ENCODE measurements around the gene ARHGEF10L. TPM values are rescaled to one million over a fixed set of nuclear protein-coding genes. Genes with fewer than 3 reads are reported as not detected.

ARHGEF10L gene
- total RNA-seq, 2 donors from 2014 or later: 0.35 TPM; not detected in 1

DNA sequence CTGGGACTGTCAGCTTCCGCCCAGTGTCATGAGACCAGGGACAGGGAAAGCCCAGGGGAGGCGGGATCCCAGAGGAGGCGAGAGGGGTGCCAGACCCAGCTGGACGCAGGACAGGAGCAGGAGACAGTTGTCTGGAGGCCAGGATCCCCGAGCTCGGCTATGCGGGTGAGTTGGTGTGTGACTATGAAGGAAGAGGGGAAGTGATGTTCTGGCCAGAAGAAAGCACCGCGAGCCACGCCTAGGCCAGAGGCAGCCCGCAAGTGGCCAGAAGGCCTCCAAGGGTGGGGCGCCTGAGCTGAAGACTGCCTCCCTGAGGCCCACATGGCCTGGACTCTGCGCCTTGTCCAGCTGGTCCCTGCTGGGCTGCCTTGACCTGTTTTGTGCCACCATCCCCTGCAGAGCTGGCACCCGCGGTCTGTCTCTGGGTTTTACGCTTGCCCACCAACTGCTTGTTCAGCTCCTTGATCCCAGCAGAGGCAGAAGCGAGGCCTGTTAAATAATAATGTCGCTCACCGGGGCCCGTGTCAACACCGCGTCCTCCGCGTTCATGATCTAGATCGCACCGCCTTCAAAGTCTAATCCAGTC lies 130.5 kb downstream of the ARHGEF10L start:
- no peaks in the 10 kb centered on the region for H3K9me3 ChIP-seq (ENCODE audit: control insufficient read depth, low read length, poor library complexity, severe bottlenecking)
- no peak for DNase-seq
- no peak for ATAC-seq
- H3K27me3 Mint-ChIP-seq: peaks cover 14% of the 10 kb centered on the region
- no peak overlapping the region for H3K4me3 Mint-ChIP-seq
- H3K27ac Mint-ChIP-seq: no peak overlapping the region
- H3K4me1 Mint-ChIP-seq: no peaks in the 10 kb centered on the region
- H3K36me3 Mint-ChIP-seq (ENCODE audit: low read depth): no peaks in the 10 kb centered on the region

DNA sequence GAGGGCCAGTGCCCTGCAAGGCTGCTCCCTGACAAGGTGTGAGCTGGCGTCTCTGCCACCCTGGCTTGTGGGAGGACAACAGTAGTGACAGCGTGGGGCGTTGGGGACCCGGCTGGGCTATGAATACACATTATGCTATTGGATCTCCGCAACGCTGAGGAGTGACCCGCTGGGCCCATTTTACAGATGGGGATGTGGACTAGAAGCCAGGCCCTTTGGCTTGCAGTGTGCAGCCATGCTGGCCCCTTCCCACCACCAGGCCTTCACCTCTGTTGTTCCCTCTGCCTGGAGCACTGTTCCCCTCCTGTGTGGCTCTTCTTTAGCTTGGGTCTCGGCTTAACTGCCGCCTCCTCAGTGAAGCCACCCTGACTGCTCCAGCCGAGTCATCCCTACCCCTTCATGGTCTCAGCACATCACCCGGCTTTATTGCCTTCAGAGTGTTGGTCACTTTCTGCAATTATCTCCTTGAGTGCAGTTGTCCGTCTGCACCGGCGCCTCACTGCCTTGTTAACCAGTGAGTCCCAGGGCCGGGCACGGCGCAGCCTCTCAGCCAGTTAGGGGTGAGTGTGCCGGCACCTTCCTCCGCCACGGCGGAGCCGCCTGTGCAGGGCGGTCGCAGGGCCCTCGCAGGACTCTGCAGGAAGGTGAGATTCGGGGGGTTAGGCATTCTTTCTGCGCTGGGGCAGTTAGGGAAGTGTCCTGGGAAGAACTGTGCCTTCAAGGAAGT lies 131.3 kb downstream of the ARHGEF10L start:
- H3K27ac Mint-ChIP-seq: no peak overlapping the region
- ATAC-seq: no peak
- no peak overlapping the region for H3K4me3 Mint-ChIP-seq

DNA sequence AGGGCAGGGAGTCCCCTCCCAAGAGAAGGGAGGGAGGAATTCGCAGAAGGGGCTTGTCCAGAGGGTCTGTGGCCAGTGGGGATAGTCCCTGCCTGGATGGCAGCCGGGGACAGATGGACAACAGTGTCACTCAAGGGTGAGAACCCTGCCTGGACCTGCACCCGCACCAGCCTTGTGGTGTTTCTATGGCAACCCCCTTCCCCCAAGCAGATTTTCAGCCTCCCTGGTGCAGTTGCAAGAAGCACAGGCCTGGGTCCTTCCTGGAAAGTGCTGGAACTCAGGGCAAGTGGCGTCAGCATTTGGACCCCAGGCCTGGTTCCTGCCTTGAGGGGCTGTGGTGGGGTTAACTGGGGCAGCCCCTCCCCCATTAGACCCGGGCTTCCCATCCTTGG lies 131.8 kb downstream of the ARHGEF10L start:
- H3K27ac Mint-ChIP-seq: no peak overlapping the region
- ATAC-seq: no peak
- no peaks in the 10 kb centered on the region for H3K4me1 Mint-ChIP-seq
- H3K36me3 Mint-ChIP-seq (ENCODE audit: low read depth): no peaks in the 10 kb centered on the region
- H3K4me3 Mint-ChIP-seq: no peak overlapping the region
- no peak for DNase-seq
- no peaks in the 10 kb centered on the region for H3K9me3 ChIP-seq (ENCODE audit: control insufficient read depth, low read length, poor library complexity, severe bottlenecking)
- peaks cover 14% of the 10 kb centered on the region for H3K27me3 Mint-ChIP-seq

More for the DNA sequence above, 131.3 kb downstream of the ARHGEF10L start:
- no peaks in the 10 kb centered on the region for H3K9me3 ChIP-seq (ENCODE audit: control insufficient read depth, low read length, poor library complexity, severe bottlenecking)
- Mint-ChIP-seq H3K4me1 (no peaks in the 10 kb centered on the region), H3K36me3 (ENCODE audit: low read depth) (no peaks in the 10 kb centered on the region), H3K27me3 (peaks cover 14% of the 10 kb centered on the region)
- DNase-seq: no peak

DNA sequence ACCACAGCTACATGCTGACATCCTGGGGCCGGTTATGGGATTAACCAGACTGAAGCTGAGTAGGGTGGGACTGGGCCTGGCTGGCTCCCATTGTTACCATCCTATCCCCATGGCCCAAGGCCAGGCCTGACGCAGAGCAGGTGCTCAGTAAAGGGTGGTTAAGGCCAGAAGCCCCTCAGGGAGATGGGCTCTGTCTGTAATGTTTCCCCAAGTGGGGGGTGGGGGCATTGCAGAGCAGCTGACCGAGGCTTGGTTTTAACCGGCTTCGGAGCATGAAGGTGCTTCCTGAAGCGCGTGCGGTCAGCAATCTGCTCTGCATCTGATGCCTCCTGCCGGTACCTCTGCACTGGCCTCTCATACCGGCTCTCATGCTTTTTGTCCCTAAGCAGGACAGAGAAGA lies 132.2 kb downstream of the ARHGEF10L start:
- H3K9me3 ChIP-seq (ENCODE audit: control insufficient read depth, low read length, poor library complexity, severe bottlenecking): no peaks in the 10 kb centered on the region
- Mint-ChIP-seq H3K27me3 (peaks cover 14% of the 10 kb centered on the region), H3K4me1 (no peaks in the 10 kb centered on the region), H3K4me3 (no peak overlapping the region), H3K27ac (no peak overlapping the region), H3K36me3 (ENCODE audit: low read depth) (no peaks in the 10 kb centered on the region)
- DNase-seq: no peak
- no peak for ATAC-seq

DNA sequence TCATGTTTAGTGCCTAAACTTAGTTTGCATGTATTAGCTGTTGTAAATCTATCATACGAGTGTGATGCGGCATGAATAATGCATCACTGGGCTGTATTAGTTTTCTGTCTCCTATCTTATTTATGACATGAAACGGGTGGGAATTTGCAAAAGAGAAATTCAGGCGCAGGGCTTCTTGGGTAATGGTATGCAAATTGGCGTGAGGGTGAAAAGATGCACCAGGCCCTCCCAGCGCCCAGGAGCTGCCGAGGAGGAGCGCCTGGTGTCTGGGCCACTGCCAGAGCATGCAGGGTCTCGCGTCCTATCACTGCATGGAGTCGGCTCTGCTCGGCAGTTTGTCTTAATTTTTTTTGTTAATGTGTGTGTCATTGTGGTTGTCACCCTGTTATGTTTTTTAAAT lies 132.7 kb downstream of the ARHGEF10L start:
- no peak overlapping the region for H3K4me3 Mint-ChIP-seq
- DNase-seq (no peak), ATAC-seq (no peak)
- no peaks in the 10 kb centered on the region for H3K36me3 Mint-ChIP-seq (ENCODE audit: low read depth)
- H3K9me3 ChIP-seq (ENCODE audit: control insufficient read depth, low read length, poor library complexity, severe bottlenecking): no peaks in the 10 kb centered on the region
- H3K27ac Mint-ChIP-seq: no peak overlapping the region
- no peaks in the 10 kb centered on the region for H3K4me1 Mint-ChIP-seq
- H3K27me3 Mint-ChIP-seq: peaks cover 17% of the 10 kb centered on the region

DNA sequence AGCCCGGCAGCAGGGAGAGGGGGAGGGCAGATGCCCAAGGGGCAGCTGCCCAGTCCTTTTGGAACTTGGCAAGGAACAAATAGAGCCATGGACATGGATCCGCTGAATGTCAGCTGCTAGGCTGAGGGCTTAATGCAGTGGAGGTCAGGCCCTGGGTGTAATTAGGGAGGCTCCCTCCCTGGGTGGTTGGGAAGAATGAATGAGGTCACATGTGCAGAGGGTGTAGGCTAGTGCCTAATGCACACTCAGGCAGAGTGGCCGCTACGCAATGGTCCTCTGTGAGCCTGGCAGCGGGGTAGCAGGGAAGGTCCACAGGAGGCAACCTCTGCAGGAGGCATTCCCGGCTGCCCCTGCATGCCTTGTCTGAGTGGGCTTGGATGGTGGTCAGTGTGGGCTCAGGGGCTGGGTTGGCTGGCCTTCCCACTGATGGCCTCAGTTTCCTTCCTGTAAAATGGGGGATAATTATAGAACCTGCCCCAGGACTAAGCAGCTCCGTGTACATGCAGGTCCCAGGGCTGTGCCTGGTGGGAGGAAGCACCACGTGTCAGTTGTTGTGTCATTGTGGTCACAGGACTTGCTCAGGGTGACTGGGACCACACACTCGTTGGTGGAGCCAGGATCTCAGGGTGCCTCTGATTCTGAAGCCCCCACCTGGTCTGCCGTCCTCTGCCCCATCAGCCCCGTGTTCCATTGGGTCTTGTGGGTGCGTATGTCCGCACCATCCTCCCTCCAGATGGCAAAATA lies 134.0 kb downstream of the ARHGEF10L start:
- ATAC-seq: no peak

DNA sequence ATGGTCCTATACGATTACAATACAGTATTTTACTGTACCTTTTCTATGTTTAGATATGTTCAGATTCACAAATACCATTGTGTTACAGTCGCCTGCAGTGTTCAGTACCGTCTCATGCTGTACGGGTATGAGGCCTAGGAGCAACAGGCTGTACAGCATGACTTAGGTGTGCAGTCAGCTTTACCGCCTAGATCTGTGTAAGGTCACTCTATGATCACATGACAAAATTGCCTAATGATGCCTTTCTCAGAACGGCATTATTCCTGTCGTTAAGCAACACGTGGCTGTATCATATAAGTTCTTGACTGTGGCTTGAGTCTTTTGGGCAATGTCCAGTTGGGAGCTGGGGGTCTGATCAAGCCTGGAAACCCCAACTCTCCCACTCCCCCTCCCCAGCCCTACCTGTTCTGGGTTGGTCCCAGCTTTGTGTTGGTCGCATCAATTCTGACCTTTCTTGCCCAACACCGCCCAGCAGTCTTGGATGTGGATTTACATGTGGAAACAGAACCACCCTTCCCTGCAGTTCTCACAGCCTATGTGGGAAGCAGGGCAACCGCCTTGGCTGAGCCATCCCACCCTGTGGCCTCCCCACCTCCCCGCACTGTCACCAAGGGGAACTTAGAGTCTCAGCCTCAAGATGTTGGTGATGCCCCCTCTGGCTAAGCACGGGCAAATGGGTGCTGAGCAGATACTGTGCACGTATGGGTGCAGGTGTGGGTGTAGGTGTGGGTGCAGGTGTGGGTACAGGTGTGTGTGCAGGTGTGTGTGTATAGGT lies 135.4 kb downstream of the ARHGEF10L start:
- no peaks in the 10 kb centered on the region for H3K9me3 ChIP-seq (ENCODE audit: control insufficient read depth, low read length, poor library complexity, severe bottlenecking)
- no peaks in the 10 kb centered on the region for H3K4me1 Mint-ChIP-seq
- H3K36me3 Mint-ChIP-seq (ENCODE audit: low read depth): no peaks in the 10 kb centered on the region
- no peak for DNase-seq
- H3K27me3 Mint-ChIP-seq: peaks cover 26% of the 10 kb centered on the region
- no peak for ATAC-seq
- no peak overlapping the region for H3K4me3 Mint-ChIP-seq
- no peak overlapping the region for H3K27ac Mint-ChIP-seq

More for the DNA sequence above, 134.0 kb downstream of the ARHGEF10L start:
- Mint-ChIP-seq H3K27ac (no peak overlapping the region), H3K27me3 (peaks cover 26% of the 10 kb centered on the region), H3K4me1 (no peaks in the 10 kb centered on the region), H3K4me3 (no peak overlapping the region), H3K36me3 (ENCODE audit: low read depth) (no peaks in the 10 kb centered on the region)
- no peaks in the 10 kb centered on the region for H3K9me3 ChIP-seq (ENCODE audit: control insufficient read depth, low read length, poor library complexity, severe bottlenecking)
- no peak for DNase-seq

DNA sequence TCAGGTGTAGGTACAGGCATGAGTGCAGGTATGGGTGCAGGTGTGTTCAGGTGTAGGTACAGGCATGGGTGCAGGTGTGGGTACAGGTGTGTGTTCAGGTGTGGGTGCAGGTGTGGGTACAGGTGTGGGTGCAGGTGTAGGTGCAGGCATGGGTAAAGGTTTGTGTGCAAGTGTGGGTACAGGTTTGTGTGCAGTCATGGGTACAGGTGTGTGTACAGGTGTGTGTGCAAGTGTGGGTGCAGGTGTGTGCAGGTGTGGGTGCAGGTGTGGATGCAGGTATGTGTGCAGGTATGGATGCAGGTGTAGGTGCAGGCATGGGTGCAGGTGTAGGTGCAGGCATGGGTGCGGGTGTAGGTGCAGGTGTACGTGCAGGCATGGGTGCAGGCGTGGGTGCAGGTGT lies 136.2 kb downstream of the ARHGEF10L start:
- no peak overlapping the region for H3K4me3 Mint-ChIP-seq
- DNase-seq: no peak
- H3K27ac Mint-ChIP-seq: no peak overlapping the region
- H3K27me3 Mint-ChIP-seq: peaks cover 26% of the 10 kb centered on the region
- no peaks in the 10 kb centered on the region for H3K36me3 Mint-ChIP-seq (ENCODE audit: low read depth)
- no peaks in the 10 kb centered on the region for H3K9me3 ChIP-seq (ENCODE audit: control insufficient read depth, low read length, poor library complexity, severe bottlenecking)
- no peak for ATAC-seq
- no peaks in the 10 kb centered on the region for H3K4me1 Mint-ChIP-seq

DNA sequence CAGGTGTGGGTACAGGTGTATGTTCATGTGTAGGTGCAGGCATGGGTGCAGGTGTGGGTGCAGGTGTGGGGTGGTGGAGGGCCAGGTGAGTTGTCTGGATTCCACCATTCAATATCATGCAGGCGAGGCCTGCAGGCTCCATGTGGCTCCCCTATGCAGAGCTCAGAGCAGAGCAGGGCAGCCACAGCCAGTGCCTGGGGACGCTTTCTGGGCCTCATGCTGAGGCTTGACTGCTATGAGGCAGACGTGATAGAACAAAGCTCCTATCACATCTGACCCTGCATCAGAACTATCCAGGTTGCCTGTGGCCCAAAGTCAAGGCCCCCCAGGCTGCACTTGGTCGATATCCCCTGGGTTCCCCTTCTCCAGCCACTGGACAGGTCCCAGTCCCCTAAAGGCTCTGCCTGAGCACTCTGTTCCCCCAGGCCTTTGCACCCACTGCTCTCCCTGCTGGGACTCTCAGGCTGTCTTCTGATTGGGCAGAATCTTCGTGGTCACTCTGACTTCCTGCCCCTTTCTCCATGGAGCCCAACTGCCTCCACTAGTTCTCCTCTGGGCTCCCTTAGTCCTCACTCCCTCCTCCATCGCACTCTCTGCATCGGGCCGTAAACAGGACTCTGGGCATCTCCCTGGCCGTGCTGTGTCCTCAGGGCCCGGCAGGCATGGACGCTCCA lies 137.0 kb downstream of the ARHGEF10L start:
- H3K9me3 ChIP-seq (ENCODE audit: control insufficient read depth, low read length, poor library complexity, severe bottlenecking): no peaks in the 10 kb centered on the region
- peaks cover 33% of the 10 kb centered on the region for H3K27me3 Mint-ChIP-seq
- ATAC-seq (no peak), DNase-seq (no peak)
- peak overlapping the region; percentile 63 for H3K27ac Mint-ChIP-seq
- no peaks in the 10 kb centered on the region for H3K4me1 Mint-ChIP-seq
- no peak overlapping the region for H3K4me3 Mint-ChIP-seq
- no peaks in the 10 kb centered on the region for H3K36me3 Mint-ChIP-seq (ENCODE audit: low read depth)

DNA sequence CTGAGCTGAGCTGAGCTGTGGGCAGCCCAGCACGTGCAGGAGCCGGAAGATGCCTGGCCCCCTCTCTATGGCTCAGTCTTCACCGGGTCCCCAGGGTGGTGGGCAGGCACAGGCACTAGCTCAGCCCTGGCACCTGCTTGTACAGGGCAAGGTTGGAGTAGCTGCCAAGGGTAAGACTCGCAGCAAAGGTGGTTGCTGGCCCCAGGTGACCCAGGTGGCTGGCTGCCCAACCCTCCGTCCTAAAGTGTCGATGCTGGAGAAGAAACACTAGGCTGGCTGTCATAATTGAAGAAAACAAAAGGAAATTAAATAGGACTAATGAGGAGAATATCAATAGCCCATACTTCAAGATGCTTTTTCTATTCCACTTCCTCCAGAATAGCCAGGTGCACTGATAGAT lies 138.5 kb downstream of the ARHGEF10L start:
- H3K27ac Mint-ChIP-seq: no peak overlapping the region
- H3K4me1 Mint-ChIP-seq: no peaks in the 10 kb centered on the region
- no peaks in the 10 kb centered on the region for H3K9me3 ChIP-seq (ENCODE audit: control insufficient read depth, low read length, poor library complexity, severe bottlenecking)
- no peaks in the 10 kb centered on the region for H3K36me3 Mint-ChIP-seq (ENCODE audit: low read depth)
- ATAC-seq (no peak), DNase-seq (no peak)
- no peak overlapping the region for H3K4me3 Mint-ChIP-seq
- H3K27me3 Mint-ChIP-seq: peaks cover 38% of the 10 kb centered on the region

DNA sequence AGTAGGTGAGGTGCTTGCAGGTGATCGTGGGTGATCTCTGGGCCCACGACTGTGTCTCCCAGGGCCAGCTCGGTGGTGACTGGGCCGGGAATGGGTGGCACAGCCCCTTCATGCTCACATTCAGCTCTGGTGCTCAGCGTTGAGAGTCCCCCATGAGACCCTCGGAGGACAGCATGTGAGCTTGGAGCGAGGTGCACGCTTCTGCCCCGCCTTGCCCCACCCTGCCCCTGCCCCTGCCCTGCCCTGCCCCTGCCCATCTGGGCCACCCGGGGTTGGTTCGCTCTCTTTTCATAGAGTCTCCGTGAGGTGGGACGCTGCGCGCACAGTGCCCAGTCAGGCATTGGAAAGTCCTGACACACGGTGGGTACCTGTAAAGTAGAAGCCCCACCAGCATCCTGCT lies 140.4 kb downstream of the ARHGEF10L start:
- DNase-seq (no peak), ATAC-seq (no peak)
- Mint-ChIP-seq H3K4me3 (no peak overlapping the region), H3K4me1 (no peaks in the 10 kb centered on the region), H3K27me3 (peaks cover 34% of the 10 kb centered on the region), H3K36me3 (ENCODE audit: low read depth) (no peaks in the 10 kb centered on the region), H3K27ac (no peak overlapping the region)
- H3K9me3 ChIP-seq (ENCODE audit: control insufficient read depth, low read length, poor library complexity, severe bottlenecking): no peaks in the 10 kb centered on the region

DNA sequence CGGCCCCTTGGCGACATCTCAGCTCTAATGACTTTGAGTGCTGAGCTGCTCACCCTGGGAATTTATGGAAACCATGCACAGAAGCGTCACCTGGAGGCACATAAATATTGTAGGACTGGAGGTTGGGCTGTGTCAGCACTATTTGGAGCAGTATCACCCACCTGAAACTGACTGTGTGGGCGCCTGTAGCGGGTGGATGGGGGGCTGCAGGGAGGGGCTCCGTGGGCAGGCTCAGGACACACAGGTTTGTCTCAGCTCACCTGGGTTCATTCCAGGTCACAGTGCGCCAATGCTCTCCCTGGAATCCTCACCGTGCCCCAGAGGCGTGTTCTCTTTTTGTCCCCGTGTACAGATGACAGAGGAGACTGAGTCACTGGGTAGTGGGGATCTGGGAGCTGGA lies 140.8 kb downstream of the ARHGEF10L start:
- no peak overlapping the region for H3K27ac Mint-ChIP-seq
- no peaks in the 10 kb centered on the region for H3K4me1 Mint-ChIP-seq
- peaks cover 39% of the 10 kb centered on the region for H3K27me3 Mint-ChIP-seq
- no peak for DNase-seq
- no peaks in the 10 kb centered on the region for H3K9me3 ChIP-seq (ENCODE audit: control insufficient read depth, low read length, poor library complexity, severe bottlenecking)
- no peak overlapping the region for H3K4me3 Mint-ChIP-seq
- H3K36me3 Mint-ChIP-seq (ENCODE audit: low read depth): peaks cover under 1% of the 10 kb centered on the region
- no peak for ATAC-seq

DNA sequence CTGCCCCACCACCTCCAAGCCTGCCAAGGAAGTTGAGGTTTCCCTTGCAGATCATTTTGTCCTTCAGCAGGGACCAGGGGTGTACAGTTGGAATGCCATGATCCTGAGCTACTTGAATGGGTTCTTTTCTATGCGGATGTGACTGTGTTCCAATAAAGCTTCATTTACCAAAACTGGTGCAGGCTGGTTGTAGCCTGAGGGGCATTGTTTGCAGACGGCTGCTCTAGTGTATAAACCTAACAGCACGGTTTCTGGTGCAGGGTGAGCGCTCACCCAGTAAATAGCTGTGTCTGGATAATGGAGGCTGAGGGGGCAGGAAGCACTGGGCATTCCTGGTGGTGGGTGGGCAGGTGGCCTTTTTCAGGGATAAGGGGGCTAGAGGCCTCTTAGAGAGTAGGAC lies 142.9 kb downstream of the ARHGEF10L start:
- DNase-seq: no peak
- H3K27me3 Mint-ChIP-seq: peaks cover 49% of the 10 kb centered on the region

More for the DNA sequence above, 142.9 kb downstream of the ARHGEF10L start:
- no peak for ATAC-seq
- Mint-ChIP-seq H3K4me1 (no peaks in the 10 kb centered on the region), H3K4me3 (no peak overlapping the region), H3K36me3 (ENCODE audit: low read depth) (peaks cover 2% of the 10 kb centered on the region), H3K27ac (no peak overlapping the region)
- H3K9me3 ChIP-seq (ENCODE audit: control insufficient read depth, low read length, poor library complexity, severe bottlenecking): no peaks in the 10 kb centered on the region
